Ammon's horn (tissue), 1 donor: Measurements from ENCODE around the gene RAI14.
A peak's percentile ranks its signal among the peaks of the same experiment; 100 is the strongest.
"Not testable (repeated sequence)": the region's sequence is repeated elsewhere in the genome, so short reads cannot be mapped to it uniquely, and the experiment has no call there.

ENCODE experiments used
- DNase-seq: peaks from one replicate; pipeline ENCODE4 v3.0.0-alpha.2; 2016; ENCODE audit warnings: low spot score

RAI14 gene

DNA sequence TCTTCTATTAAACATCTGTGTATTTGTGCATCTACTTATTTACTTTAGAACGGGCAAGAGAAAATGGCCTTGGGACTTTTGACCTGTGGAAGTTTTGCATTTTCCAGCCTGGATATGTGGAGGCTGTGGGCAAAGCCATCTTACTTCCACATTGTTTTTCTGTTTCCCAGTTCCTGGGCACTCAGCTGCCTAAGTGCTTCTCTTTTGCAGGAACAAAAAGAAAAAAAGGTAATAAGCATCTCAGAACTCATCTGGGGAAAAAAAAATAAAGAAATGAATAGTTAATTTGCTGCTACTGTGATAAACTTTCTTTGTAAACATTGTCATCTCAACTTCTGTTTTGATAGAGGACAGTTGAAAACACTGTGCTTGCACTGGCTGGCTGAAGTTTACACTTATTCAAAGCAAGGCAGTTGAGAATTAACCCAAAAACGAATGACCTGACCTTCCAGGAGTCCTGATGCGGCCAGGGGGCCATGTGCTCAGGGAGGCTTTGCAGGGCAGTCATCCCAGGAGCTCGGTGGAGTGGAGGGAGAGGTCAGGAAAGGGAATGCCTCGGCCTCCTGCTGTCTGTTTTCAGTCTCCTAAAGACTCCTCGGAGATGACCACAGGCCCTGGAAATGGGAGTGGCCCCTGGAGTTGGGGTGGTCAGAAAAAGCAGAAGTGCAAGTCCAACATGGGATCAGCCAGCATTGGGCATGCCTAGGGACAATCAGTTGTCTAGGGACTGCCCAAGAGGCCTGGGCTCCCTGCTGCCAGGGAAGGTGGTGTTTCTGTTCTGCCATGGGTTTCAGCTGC lies 75.5 kb downstream of the RAI14 start:
- DNase-seq = no peak

DNA sequence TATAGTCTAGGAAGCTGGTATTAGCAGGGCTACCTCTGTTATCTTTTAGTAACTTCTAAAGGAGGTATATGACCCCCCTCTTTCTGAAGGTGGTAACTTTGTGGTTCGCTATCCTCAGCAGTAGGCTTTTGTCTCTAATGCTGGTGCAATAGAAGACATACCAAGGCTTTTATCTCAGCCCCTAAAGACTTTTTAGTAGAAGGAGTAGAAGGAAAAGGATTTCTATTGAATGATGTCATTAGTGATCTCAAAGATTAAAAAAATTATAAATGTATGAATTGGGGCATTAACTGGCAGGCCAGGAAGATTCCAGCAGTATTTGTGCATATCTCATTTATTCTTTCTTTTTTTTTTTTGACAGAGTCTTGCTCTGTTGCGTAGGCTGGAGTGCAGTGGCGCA lies 78.2 kb downstream of the RAI14 start:
- DNase-seq = no peak

DNA sequence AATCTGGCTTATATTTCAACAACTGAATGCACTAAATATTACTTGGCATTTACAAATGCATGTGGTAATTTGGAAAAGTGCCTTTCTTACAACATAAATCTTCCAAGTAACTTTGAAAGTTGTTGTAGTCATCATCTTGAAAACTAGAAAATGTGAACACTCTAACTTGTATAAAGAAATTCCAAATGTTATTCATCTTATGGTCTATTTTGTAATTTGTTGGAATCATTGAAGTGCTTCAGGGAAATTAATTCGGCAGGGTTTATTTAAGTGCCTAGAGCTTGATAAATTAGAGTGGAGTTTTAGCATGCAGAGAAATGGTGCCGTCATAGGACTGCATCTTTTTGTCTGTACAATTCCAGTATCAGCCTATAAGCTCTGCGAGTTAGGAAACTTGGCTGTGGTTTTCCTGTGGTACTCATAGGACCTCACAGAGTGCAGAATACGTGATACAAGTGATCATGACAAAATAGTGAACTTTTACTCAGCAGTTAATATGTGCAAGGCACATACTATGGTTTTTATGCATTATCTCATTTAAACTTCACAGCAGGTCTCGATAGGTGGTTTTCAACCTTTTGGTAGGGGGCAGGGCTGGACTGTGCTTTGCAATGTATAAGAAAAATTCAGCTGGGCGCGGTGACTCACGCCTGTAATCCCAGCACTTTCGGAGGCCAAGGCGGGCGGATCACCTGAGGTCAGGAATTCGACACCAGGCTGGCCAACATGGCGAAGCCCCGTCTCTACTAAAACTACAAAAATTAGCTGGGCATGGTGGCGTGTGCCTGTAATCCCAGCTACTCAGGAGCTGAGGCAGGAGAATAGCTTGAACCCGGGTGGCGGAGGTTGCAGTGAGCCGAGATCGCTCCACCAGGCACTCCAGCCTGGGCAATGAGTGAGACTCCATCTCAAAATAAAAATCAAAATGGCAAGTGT lies 79.6 kb downstream of the RAI14 start:
- no peak for DNase-seq

DNA sequence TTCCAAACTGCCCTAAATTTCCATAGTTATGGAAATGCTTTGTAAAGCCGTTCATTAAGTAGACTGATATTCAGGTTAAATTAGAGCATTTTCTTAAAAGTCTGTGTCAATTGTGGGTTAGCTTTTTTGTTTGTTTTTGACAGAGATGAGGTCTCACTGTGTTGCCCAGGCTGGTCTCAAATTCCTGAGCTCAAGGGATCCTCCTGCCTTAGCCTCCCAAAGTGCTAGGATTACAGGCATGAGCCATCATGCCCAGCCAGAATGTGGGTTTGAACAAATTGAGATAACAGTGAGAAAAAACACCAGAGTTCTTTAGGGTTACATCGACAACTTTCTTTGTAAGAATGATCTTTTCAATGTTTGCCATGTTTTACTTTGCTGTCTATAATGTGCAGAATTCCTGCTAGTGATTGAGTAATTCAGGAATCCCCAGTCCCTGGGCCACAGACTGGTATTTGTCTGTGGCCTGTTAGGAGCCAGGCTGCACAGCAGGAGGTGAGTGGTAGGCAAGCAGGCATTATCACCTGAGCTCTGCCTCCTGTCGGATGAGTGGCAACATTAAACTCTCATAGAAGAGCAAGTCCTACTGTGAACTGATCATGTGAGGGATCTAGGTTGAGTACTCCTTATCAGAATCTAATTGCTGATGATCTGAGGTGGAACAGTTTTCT lies 80.5 kb downstream of the RAI14 start:
- DNase-seq = no peak

DNA sequence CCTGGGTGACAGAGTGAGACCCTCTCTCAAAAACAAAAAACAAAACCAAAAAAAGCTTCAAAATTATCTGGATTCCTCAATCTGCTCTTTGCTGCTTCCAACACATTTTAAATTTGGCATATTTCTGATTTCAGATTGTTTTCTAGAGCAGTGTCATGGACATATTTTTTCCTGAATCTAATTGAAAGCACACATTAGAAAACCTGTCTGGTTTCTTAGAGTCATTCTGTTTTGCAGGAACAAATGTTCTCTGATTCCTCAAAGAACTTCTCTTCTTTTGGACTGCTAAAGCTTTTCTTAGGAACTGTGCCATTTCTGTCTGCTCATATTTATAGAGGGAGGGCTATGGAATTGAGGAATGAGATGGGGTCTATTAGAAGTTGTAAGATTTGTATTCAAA lies 81.6 kb downstream of the RAI14 start:
- no peak for DNase-seq

DNA sequence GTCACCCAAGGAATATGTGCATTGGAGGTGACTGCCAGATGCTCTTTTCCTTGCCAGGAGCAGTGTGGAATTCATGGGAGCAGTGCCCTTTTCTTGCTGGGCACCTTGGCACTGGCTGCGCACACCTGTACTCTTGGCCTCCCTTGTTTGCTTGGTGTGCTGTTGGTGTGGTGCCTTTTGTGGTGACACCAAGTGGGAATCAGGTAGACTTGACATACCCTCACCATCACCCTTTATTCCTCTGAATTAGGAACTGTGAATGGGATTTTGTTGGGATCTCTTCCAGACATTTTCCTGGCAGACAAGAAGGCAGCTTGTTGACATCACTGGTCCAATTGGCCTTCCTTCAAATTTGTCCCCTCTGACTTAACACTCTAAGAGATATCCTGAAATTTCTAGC lies 82.3 kb downstream of the RAI14 start:
- DNase-seq = peak; percentile 27

DNA sequence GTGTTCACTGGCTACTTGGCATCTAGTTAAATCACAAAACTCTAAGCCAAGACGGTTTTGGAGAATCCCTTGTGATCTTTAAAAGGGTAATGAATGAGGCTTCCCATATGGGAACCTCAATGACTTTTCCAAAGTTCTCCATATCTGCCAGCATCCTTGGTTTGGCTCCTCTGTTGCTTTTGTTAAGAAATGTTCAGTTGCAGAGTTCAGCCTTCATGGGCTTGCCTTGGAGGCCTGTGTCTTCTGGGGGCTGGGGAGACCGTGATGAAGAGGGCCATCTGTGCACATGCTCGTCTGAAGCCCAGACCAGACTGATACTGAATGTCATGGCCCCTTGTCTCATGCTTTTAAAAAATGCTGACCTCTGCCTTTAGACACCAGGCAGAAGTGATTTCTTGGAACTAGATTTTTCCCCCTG lies 84.3 kb downstream of the RAI14 start:
- no peak for DNase-seq

DNA sequence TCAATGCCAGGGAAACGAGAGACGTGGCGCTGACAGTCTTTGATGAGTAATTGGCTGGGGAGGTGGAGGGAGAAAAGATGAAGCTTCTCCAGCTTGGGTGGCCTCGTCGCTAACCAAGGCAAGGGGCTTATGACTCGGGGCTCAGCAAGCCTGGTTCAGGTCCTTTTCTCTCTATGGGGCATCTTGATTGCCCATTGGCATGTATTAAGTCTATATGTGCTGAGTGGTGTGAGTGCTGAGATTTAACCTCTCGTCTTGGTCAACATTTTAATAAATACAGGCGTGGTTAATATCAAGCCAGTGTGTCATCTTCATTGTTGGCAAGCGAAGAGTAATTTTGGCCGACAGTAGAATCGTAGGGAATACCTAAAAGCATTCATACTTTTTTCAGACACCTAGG lies 85.9 kb downstream of the RAI14 start:
- DNase-seq = no peak

DNA sequence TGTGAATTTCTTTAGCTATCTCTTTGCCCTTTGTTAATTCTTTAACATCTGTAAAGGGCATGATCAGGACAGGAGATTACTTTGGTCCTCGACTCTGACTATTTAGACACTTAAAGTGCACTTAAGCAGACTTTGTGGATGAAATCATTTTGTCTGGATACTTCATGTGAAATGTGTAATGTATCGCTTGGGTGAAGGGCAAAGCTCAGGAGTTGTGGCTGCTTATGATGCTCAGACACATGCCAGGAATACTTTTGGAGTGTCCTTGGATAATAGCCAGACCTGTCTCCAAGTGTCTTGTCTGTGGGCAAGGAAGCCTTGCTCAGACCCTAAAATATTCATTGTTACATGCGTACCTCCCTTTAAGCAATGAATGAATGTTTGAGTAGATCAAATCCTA lies 87.8 kb downstream of the RAI14 start:
- DNase-seq = no peak

DNA sequence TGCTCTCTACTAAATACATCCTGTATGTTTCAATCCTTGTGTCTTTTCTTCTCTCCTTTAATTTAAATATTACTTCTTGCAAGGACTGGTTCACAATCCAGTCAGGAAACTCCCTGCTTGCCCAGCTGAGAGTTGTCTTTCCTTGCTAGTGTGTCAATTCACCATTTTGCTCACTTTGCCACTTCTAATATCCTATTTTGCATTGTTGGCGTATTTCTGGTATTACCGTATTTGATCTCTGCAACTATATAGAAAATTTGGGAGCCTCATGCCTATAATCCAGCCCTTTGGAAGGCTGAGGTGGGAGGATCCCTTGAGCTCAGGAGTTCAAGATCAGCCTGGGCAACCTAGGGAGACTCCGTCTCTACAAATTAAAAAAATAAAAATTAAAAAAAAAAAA lies 92.3 kb downstream of the RAI14 start:
- DNase-seq = no peak

DNA sequence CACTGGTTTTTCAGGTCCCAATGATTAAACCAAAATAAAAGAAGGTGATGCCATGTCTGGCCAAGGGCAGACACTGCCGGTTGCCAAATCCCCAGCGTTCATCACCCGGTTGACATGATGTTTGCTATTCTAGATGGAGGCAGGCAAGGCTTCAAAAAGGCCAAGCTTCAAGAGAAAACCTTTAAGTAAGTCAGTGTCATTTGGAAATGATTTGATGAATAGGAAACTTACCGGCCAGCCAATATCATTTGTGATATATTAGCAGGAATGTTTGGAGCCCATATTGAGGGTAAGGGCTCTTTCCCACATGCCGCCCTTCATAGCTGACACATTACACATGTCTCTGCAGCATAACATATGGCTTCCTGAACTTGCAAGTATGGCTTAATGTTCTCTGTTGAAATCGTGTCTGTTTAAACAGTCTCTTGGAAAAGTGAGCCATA lies 93.3 kb downstream of the RAI14 start:
- DNase-seq = no peak

DNA sequence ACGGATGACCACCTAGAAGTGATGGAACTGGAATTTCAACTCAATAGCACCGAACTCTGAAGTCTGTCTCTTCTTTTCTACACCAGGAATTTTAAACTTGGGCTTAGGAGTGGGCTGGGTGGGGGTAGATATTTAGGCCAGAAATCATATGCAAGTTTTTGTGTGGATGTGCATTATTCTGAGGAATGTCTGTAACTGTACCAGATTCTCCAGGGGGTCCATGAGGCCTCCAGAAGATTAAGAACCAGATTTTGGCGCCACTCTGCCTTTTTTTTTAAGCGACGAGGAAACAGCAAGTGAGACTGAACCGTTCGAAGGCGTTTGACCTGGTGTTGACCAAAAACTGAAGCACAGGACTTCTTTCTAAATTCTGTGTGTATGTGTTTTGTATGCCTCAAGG lies 94.1 kb downstream of the RAI14 start:
- no peak for DNase-seq

DNA sequence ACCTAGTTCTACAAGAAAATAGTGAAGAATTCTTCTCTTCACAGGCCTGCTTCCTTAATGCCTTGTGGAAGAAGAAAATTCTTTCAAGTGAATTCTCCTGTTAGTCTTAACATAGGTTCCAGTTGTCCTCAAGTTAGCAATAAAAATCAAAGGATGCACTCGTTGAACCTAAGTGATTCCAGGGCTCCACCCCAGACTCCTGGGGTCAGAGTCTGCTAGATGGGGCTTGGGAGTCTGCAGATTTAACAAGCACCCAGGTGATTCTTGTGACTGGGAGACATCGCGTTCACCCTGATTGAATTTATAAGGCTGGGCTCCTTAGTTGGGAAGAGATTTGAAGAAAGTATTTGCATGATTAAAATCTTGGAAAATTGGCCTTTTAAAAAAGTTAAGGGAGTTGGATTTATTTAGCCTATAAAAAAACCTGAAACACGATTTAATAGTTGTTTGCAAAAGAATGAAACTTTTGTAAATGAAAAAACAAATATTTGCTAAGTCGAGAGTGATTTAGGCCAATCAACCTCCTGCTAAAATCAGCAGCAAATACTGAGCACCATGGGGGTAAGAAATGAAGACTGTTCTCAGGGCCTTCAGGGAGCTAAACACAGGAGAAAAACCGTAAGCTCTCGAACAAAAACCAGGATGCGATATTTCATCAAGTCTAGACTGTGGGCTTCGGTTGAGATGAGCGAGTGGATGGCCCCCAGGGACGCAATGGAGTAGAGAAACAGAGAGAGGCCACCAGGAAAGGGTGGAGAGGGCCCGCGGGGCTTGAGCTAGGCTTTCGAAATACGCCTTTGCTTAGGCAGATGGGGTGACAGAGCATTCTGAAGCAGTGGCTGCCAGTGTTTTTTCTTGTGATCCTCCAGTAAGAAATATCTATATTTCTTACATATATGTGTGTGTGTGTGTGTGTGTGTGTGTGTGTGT lies 95.9 kb downstream of the RAI14 start:
- no peak for DNase-seq

DNA sequence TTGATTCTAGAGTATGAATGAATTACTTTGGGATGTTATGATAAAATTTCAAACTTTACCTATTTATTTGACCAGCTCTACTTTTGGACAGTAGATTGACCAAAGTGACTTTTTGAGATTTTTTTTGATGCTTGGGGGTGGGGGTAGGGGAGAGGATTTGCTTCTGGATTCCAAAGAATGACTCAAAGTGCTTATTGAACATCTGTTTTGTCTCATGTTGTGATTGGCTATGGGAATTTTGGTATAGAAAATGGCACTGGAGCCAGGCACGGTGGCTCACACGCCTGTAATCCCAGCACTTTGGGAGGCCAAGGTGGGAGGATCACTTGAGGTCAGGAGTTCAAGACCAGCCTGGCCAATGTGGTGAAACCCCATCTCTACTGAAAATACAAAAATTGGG lies 97.1 kb downstream of the RAI14 start:
- not testable (repeated sequence) for DNase-seq

DNA sequence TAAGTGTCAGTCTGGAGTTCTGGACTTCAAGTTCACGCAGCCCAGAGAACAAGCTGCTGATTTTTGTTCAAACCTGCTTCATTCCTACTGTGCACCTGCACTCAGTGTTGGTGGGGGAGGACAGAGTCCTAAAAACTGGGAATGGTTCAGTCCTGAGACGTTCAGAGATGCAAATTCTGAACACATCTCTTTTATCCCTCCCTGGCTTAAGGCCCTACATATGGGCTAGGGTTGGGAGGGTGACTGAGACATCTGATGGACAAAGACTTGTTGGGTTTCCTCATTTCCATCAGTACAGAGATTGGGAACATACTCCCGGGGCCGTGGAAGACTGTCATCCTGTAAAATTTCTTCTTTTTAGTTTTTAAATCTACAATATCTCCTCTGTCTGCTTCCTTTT lies 99.8 kb downstream of the RAI14 start:
- DNase-seq = no peak

DNA sequence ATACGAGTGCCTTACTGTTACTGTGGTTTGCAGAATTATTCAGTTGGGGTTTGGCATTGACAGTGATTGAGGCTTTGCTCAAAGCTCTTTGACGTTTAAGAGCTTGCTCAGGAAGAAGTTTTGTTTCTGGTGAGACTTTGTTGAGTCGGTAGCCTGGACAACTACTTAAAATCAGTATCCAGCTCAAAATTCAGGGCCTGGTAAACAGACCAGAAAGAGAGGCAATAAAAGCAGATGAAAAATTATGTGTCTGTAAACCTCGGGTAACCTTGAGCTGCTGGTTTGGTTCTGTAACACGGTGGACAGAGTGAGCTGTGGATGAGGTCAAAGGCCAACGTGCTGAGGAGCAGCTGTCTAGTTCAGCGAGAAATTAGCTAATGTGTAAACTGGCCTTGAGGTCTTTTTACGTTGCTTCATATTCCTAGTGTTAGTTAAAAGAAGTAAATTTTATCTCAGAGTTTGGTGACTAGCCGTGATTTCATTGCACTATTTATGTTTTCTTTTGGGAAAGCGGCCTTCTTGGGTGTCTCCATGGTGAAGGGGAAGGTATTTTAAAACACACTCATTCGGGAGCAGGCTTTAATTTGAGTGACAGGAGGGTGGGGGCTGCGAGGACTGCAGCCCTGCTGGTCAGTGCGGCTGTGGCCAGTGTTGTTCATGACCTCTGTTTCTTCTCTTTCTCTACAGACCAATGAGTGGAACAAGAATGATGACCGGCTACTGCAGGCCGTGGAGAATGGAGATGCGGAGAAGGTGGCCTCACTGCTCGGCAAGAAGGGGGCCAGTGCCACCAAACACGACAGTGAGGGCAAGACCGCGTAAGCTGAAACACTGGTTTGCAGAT lies 100.9 kb downstream of the RAI14 start:
- DNase-seq = no peak

DNA sequence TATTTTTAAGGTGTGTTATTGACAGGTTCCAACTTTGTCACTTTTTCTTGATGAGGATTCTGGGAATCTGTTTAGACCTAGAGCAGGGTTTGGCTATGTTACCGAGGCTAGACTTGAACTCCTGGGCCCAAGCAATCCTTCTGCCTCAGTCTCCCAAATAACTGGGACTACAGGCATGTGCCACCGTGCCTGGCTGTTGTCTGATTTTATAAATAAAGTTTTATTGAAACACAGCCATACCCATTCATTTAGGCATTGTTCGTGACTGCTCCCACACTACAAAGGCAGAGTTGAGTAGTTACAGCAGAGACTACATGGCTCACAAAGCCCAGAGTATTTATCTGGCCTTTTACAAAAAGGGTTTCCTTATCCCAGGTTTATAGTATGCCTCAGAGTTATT lies 102.4 kb downstream of the RAI14 start:
- no peak for DNase-seq

DNA sequence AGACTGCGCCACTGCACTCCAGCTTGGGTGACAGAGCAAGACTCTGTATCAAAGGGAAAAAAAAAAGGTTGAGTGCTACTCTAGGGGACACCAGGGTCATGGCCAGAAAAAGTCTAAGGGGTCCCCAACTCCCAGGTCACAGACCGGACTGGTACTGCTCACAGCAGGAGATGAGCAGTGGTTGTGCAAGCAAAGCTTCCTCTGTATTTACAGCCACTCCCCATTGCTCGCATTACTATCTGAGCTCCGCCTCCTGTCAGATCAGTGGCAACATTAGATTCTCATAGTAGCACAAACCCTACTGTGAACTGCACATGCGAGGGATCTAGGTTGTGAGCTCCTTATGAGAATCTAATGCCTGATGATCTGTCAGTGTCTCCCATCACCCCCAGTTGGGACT lies 103.1 kb downstream of the RAI14 start:
- not testable (repeated sequence) for DNase-seq

DNA sequence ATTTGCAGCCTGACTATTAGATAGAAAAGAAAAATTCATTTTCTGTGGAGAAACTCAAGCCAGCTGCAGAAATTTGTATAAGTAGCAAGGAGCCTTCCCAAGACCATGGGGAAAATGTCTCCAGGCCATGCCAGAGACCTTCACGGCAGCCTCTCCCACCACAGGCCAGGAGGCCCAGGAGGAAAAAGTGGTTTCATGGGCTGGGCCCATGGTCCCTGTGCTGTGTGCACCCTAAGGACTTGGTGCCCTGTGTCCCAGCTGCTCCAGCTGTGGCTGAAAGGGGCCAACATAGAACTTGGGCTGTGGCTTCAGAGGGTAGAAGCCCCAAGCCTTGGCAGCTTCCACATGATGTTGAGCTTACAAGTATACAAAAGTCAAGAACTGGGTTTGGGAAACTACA lies 109.5 kb downstream of the RAI14 start:
- DNase-seq = no peak

DNA sequence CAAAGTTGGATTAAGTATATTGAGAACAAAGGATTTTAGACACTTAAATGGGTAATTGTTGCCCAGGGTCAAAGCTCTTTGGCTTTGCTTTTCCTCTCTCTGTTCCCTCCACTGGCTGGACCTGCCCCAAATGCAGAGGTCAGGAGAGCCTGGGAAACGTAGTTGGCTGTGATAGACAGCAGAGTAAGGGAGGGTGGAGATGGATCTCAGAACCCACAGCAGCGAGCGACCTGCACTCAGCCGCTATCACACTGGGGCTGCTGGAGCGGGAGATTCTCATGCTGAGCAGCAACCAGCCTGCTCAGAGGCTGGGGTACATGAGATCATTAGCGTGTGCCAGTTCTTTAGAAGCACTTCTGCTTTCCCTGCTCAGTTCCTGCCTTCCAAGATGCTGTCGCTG lies 111.1 kb downstream of the RAI14 start:
- no peak for DNase-seq

DNA sequence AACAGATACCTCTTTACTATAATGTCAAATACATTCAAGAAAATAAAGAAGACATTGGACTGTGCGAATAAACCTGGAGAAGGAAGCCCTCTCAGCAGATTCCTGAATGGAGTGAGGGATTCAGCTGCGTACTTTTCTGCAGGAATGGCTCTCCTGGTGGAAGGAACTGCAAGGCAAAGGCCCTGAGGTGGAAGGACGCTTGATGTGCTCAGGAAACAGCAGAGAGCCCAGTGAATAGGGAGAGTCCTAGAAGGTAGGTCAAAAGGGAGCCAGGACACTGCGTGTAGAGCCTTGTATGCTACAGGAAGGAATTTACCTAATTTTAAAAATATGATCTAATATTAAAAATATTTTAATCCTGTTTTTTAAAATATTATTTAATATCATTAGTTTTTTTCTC lies 114.4 kb downstream of the RAI14 start:
- DNase-seq = no peak
